Panc1 (cell line): ENCODE measurements around the gene MPPED1. TPM values are rescaled to one million over a fixed set of nuclear protein-coding genes. Genes with fewer than 3 reads are reported as not detected.

Experiments
- ATAC-seq: fragments of 200-7000 bp; cut with Tn5 transposase; 2 replicates; pipeline ENCODE4 v1.9.1; 2020; ENCODE audit warnings: mild to moderate bottlenecking, moderate library complexity
- BruUV-seq: library from RNA; stranded (reverse); fragments of 400-500 nt; replicated peaks from 2 replicates; lab custom pipeline; 2021; lab: Mats Ljungman, UMichigan
- CTCF ChIA-PET: fragments of 300-600 bp; sonication (Branson Sonifier 250); formaldehyde crosslinking; loops from one replicate; lab custom pipeline; 2022; ENCODE audit warnings: antibody characterized with exemption; lab: Charles Lee
- POLR2A ChIA-PET: fragments of 300-600 bp; sonication (Branson Sonifier 250); formaldehyde crosslinking; loops from one replicate; lab custom pipeline; 2022; ENCODE audit warnings: antibody characterized with exemption; lab: Charles Lee
- DNase-seq: peaks from one replicate; pipeline ENCODE4 v3.0.0-alpha.2; 2010; ENCODE audit warnings: low read depth, low spot score
- H3K27ac ChIP-seq: 2 replicates; pipeline ENCODE4 v1.5.1; 2011; ENCODE audit warnings: mild to moderate bottlenecking, low read length, inconsistent platforms
- H3K27me3 ChIP-seq: fragments of 200-500 bp; sonication (Bioruptor generic); 2 replicates; pipeline ENCODE4 v1.6.0; 2014; ENCODE audit warnings: low read length, inconsistent platforms; ENCODE audit not compliant: control insufficient read depth, insufficient read depth
- H3K36me3 ChIP-seq: fragments of 200-500 bp; sonication (Bioruptor generic); 2 replicates; pipeline ENCODE4 v1.5.1; 2014; ENCODE audit warnings: inconsistent platforms, mild to moderate bottlenecking, low read length, moderate library complexity; ENCODE audit not compliant: control insufficient read depth, insufficient read depth
- H3K4me1 ChIP-seq: 2 replicates; pipeline ENCODE4 v1.5.1; 2011; ENCODE audit warnings: inconsistent platforms, mild to moderate bottlenecking, low read length, moderate library complexity; ENCODE audit not compliant: control insufficient read depth, insufficient read depth
- H3K4me3 ChIP-seq, 2 experiments: 2 replicates each; pipeline ENCODE4 v1.5.1; 2011 to 2012; ENCODE audit warnings: low read depth in 2 of 2, low read length in 2 of 2, mild to moderate bottlenecking in 2 of 2, inconsistent platforms in 1 of 2, moderate library complexity in 1 of 2
- H3K9me3 ChIP-seq: fragments of 200-500 bp; sonication (Bioruptor generic); 2 replicates; pipeline ENCODE4 v1.5.1; 2014; ENCODE audit warnings: low read depth, mild to moderate bottlenecking, inconsistent platforms, low read length, moderate library complexity; ENCODE audit not compliant: control insufficient read depth, insufficient read depth
- CTCF ChIP-seq: fragments of 450-650 bp; IDR thresholded peaks from 2 replicates; pipeline ENCODE4 v1.5.1; 2017; ENCODE audit warnings: mild to moderate bottlenecking
- POLR2AphosphoS5 ChIP-seq: IDR thresholded peaks from 2 replicates; pipeline ENCODE4 v1.6.1; 2012; ENCODE audit warnings: mild to moderate bottlenecking, low read depth, low read length, moderate library complexity
- SIN3A ChIP-seq: IDR thresholded peaks from 2 replicates; pipeline ENCODE4 v1.6.1; 2012; ENCODE audit warnings: low read depth, mild to moderate bottlenecking, low read length, moderate library complexity, borderline replicate concordance; ENCODE audit not compliant: insufficient read depth
- TCF7L2 ChIP-seq: IDR thresholded peaks from 2 replicates; pipeline ENCODE4 v1.6.1; 2011; ENCODE audit warnings: mild to moderate bottlenecking, low read depth, low read length, inconsistent platforms
- in situ Hi-C: cut with HindIII; loops from 2 replicates; pipeline ENCODE4 v1.10.0; 2016; ENCODE audit warnings: low sequenced_read_pairs, low pct_unique_long_range_greater_than_20kb
- intact Hi-C: fragments of 100-400 bp; cut with micrococcal nuclease; formaldehyde crosslinking; loops from one replicate; pipeline ENCODE4 v1.10.0; 2022; ENCODE audit not compliant: unreplicated experiment
- total RNA-seq: library from RNA; stranded (reverse); gene quantifications from one replicate; pipeline ENCODE4 v1.2.1, GENCODE V29; 2021; ENCODE audit not compliant: unreplicated experiment
- TF ChIP-seq, protein P1 (sequence below), 2 experiments: IDR thresholded peaks; 2 replicates each; pipeline ENCODE4 v1.6.1; 2011 to 2012; ENCODE audit warnings: low read depth in 2 of 2, control low read depth in 1 of 2, low read length in 1 of 2, mild to moderate bottlenecking in 1 of 2, moderate library complexity in 1 of 2; ENCODE audit not compliant: insufficient read depth in 1 of 2

MPPED1 gene
- total RNA-seq, 1 experiment from 2014 or later: not detected

DNA sequence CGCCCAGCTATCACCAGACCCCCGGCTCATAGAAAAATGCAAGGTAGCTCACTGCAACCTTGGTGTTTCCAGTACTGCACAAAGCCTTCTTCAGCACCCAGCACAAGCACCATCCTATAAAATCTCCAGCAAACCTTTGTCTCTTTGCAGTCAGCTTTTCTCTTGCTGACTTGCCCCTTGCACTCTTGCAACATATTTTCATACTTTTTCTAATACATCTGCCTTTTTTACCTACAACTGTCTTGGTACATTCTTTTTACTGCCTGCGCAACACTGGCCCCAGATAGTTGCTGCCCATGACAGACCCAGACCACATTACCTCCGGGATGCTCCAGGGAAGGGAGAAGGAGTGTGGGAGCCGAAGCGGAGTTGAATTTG lies 142.4 kb downstream of the MPPED1 start:
- DNase-seq: no peak
- Histone ChIP-seq H3K4me3 (no peak overlapping the region), H3K36me3 (no peaks in the 10 kb centered on the region), H3K27me3 (no peaks in the 10 kb centered on the region), H3K4me1 (no peaks in the 10 kb centered on the region), H3K27ac (no peak overlapping the region), H3K9me3 (peaks cover 3% of the 10 kb centered on the region; the same call in 1 of the 2 replicates)
- ATAC-seq: no peak
- POLR2A ChIA-PET: no interaction called here
- TF ChIP-seq CTCF (no peak), SIN3A (no peak), TCF7L2 (no peak), POLR2AphosphoS5 (no peak)
- TF ChIP-seq, protein P1, sequence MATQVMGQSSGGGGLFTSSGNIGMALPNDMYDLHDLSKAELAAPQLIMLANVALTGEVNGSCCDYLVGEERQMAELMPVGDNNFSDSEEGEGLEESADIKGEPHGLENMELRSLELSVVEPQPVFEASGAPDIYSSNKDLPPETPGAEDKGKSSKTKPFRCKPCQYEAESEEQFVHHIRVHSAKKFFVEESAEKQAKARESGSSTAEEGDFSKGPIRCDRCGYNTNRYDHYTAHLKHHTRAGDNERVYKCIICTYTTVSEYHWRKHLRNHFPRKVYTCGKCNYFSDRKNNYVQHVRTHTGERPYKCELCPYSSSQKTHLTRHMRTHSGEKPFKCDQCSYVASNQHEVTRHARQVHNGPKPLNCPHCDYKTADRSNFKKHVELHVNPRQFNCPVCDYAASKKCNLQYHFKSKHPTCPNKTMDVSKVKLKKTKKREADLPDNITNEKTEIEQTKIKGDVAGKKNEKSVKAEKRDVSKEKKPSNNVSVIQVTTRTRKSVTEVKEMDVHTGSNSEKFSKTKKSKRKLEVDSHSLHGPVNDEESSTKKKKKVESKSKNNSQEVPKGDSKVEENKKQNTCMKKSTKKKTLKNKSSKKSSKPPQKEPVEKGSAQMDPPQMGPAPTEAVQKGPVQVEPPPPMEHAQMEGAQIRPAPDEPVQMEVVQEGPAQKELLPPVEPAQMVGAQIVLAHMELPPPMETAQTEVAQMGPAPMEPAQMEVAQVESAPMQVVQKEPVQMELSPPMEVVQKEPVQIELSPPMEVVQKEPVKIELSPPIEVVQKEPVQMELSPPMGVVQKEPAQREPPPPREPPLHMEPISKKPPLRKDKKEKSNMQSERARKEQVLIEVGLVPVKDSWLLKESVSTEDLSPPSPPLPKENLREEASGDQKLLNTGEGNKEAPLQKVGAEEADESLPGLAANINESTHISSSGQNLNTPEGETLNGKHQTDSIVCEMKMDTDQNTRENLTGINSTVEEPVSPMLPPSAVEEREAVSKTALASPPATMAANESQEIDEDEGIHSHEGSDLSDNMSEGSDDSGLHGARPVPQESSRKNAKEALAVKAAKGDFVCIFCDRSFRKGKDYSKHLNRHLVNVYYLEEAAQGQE (IDR thresholded peaks at IDR 0.05; ENCODE audit: insufficient read depth in 1 of 2, low read depth in 2 of 2, low read length in 1 of 2): no peak
- no TSS peak for BruUV-seq
- in situ Hi-C loops (no loop called here), intact Hi-C loops (no loop called here)
- CTCF ChIA-PET: no interaction called here

GRCh38 chr22:43554694-43555365 lies 143.0 kb downstream of the MPPED1 start:
- peaks cover 3% of the 10 kb centered on the region; the same call in 1 of the 2 replicates for H3K9me3 ChIP-seq
- H3K4me3 ChIP-seq: no peak overlapping the region
- ChIA-PET CTCF (no interaction called here), POLR2A (no interaction called here)
- no TSS peak for BruUV-seq
- H3K27ac ChIP-seq: no peak overlapping the region
- DNase-seq (no peak), ATAC-seq (no peak)
- in situ Hi-C loops: no loop called here
- intact Hi-C loops: no loop called here
- no peaks in the 10 kb centered on the region for H3K27me3 ChIP-seq
- no peaks in the 10 kb centered on the region for H3K4me1 ChIP-seq
- TF ChIP-seq, protein P1 (IDR thresholded peaks at IDR 0.05; ENCODE audit: insufficient read depth in 1 of 2, low read depth in 2 of 2, low read length in 1 of 2): no peak
- TF ChIP-seq TCF7L2 (no peak), SIN3A (no peak), CTCF (no peak), POLR2AphosphoS5 (no peak)
- H3K36me3 ChIP-seq: no peaks in the 10 kb centered on the region
